ENCODE data around the gene WNK1. TPM values are rescaled to one million over a fixed set of nuclear protein-coding genes. Genes with fewer than 3 reads are reported as not detected.

Gene WNK1
- total RNA-seq, 1 donor from 2014 or later = 366 TPM

- Histone ChIP-seq H3K4me1 (no peaks in the 10 kb centered on the region), H3K27me3 (no peaks in the 10 kb centered on the region), H3K9me3 (no peaks in the 10 kb centered on the region), H3K27ac (no peak overlapping the region), H3K36me3 (peaks cover 0 to 14% of the 10 kb centered on the region in 2 donors), H3K4me3 (no peak overlapping the region)
- TF ChIP-seq POLR2AphosphoS5 (IDR thresholded peaks at IDR 0.05; ENCODE audit: insufficient read depth in 1 of 2, low read depth in 1 of 2) = no peak
- no peak for TF ChIP-seq POLR2A (IDR thresholded peaks at IDR 0.05)
- no peak for TF ChIP-seq CTCF (IDR thresholded peaks at IDR 0.05)
- intact Hi-C loops (cut with DNase I) = no loop called here
- DNase-seq (ENCODE audit: extremely low spot score in 2 of 2) = no peak
Observed at GRCh38 chr12:936377-937345, 184.3 kb downstream of the WNK1 start.

GRCh38 chr12:938810-939209 is 186.4 kb downstream of the WNK1 start:
- no peak overlapping the region for H3K27ac ChIP-seq
- no peaks in the 10 kb centered on the region for H3K4me1 ChIP-seq
- no peaks in the 10 kb centered on the region for H3K9me3 ChIP-seq
- H3K36me3 ChIP-seq = peaks cover 0 to 10% of the 10 kb centered on the region in 2 donors
- TF ChIP-seq POLR2A (IDR thresholded peaks at IDR 0.05) (no peak), CTCF (IDR thresholded peaks at IDR 0.05) (no peak), POLR2AphosphoS5 (IDR thresholded peaks at IDR 0.05; ENCODE audit: insufficient read depth in 1 of 2, low read depth in 1 of 2) (no peak)
- DNase-seq (ENCODE audit: extremely low spot score in 2 of 2) = no peak
- intact Hi-C loops (cut with DNase I) = no loop called here
- no peak overlapping the region for H3K4me3 ChIP-seq
- H3K27me3 ChIP-seq = no peaks in the 10 kb centered on the region

GRCh38 chr12:943051-943450 is 190.7 kb downstream of the WNK1 start:
- Histone ChIP-seq H3K9me3 (no peaks in the 10 kb centered on the region), H3K4me1 (peaks cover 5% of the 10 kb centered on the region), H3K27me3 (no peaks in the 10 kb centered on the region), H3K27ac (no peak overlapping the region), H3K4me3 (no peak overlapping the region), H3K36me3 (peaks cover 0 to 10% of the 10 kb centered on the region in 2 donors)
- intact Hi-C loops (cut with DNase I) = no loop called here
- TF ChIP-seq POLR2AphosphoS5 (IDR thresholded peaks at IDR 0.05; ENCODE audit: insufficient read depth in 1 of 2, low read depth in 1 of 2) = no peak
- no peak for TF ChIP-seq POLR2A (IDR thresholded peaks at IDR 0.05)
- TF ChIP-seq CTCF (IDR thresholded peaks at IDR 0.05) = no peak
- DNase-seq (ENCODE audit: extremely low spot score in 2 of 2) = no peak

DNA sequence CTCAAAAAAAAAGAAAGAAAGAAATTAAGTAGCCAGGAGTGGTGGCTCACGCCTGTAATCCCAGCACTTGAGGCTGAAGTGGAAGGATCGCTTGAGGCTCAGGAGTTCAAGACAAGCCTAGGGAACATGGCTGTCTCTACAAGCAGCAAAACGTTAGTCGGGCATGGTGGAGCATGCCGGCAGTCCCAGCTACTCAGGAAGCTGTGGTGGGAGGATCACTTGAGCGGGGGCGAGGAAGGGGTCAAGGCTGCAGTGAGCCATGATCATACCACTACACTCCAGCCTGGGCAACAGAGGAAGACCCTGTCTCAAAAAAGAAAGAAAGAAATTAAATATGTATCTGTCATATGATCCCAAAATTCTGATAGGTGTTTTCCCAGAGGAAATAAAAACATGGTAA is 191.8 kb downstream of the WNK1 start:
- Histone ChIP-seq H3K4me3 (no peak overlapping the region), H3K27me3 (no peaks in the 10 kb centered on the region), H3K4me1 (peaks cover 13% of the 10 kb centered on the region), H3K36me3 (peaks cover 0 to 10% of the 10 kb centered on the region in 2 donors), H3K27ac (no peak overlapping the region), H3K9me3 (no peaks in the 10 kb centered on the region)
- no peak for TF ChIP-seq POLR2AphosphoS5 (IDR thresholded peaks at IDR 0.05; ENCODE audit: insufficient read depth in 1 of 2, low read depth in 1 of 2)
- TF ChIP-seq CTCF (IDR thresholded peaks at IDR 0.05) = no peak
- TF ChIP-seq POLR2A (IDR thresholded peaks at IDR 0.05) = no peak
- DNase-seq (ENCODE audit: extremely low spot score in 2 of 2) = no peak
- intact Hi-C loops (cut with DNase I) = no loop called here

DNA sequence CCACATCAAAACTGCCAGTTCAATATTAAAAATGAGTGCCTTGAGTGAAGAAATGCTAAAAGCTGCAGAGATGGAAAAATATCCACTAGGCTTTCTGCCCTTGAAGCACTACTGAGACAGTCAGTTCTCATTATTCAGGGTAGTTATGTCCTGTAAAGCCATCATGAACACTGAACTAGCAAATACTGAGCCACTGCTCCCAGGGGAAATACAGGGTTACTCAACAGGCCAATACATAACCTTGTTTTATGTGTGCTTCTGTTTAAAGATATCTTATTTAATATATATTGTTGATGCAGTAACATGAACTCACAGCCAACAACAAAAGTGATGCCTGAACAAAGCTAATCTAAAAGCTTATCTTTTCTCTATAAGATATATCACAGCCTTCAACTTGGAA is 193.8 kb downstream of the WNK1 start:
- intact Hi-C loops (cut with DNase I) = no loop called here
- H3K4me1 ChIP-seq = peaks cover 18% of the 10 kb centered on the region

More for the DNA sequence above, 193.8 kb downstream of the WNK1 start:
- H3K27me3 ChIP-seq = no peaks in the 10 kb centered on the region
- no peak overlapping the region for H3K4me3 ChIP-seq
- TF ChIP-seq POLR2AphosphoS5 (IDR thresholded peaks at IDR 0.05; ENCODE audit: insufficient read depth in 1 of 2, low read depth in 1 of 2) (no peak), POLR2A (IDR thresholded peaks at IDR 0.05) (no peak), CTCF (IDR thresholded peaks at IDR 0.05) (no peak)
- no peaks in the 10 kb centered on the region for H3K9me3 ChIP-seq
- DNase-seq (ENCODE audit: extremely low spot score in 2 of 2) = no peak
- no peak overlapping the region for H3K27ac ChIP-seq
- H3K36me3 ChIP-seq = peaks cover 0 to 6% of the 10 kb centered on the region in 2 donors

All from vagina (tissue), 2 donors.